ENCODE data around the gene SMLR1.

SMLR1 gene

DNA sequence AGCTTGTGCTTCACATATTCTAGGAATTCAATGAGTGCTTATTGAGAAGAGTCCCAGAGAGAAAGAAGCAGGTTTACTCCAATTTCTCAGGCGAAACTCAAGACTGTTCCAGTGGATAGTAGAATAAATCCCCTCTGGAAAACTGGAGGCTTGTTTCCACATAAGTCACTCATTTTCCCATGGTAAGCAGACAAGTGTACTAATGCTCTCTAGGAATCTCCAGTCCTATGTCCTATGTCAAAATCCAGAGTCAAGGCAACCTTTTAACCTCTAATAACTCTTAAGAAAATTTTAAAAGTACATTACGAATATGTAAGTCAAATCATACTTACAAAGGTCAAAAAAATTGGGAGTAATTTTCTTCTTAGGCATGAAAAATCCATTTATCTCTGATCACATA, 35.2 kb downstream of the SMLR1 start:
- no peak for DNase-seq (ENCODE audit: low spot score)
- in situ Hi-C loops (cut with MboI; ENCODE audit: low pct_unique_long_range_greater_than_20kb, low sequenced_read_pairs, unreplicated experiment), result no loop called here
- TF ChIP-seq, protein P1, sequence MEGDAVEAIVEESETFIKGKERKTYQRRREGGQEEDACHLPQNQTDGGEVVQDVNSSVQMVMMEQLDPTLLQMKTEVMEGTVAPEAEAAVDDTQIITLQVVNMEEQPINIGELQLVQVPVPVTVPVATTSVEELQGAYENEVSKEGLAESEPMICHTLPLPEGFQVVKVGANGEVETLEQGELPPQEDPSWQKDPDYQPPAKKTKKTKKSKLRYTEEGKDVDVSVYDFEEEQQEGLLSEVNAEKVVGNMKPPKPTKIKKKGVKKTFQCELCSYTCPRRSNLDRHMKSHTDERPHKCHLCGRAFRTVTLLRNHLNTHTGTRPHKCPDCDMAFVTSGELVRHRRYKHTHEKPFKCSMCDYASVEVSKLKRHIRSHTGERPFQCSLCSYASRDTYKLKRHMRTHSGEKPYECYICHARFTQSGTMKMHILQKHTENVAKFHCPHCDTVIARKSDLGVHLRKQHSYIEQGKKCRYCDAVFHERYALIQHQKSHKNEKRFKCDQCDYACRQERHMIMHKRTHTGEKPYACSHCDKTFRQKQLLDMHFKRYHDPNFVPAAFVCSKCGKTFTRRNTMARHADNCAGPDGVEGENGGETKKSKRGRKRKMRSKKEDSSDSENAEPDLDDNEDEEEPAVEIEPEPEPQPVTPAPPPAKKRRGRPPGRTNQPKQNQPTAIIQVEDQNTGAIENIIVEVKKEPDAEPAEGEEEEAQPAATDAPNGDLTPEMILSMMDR (IDR thresholded peaks at IDR 0.05; ENCODE audit: extremely low read depth, insufficient read depth, missing control alignments), result no peak

DNA sequence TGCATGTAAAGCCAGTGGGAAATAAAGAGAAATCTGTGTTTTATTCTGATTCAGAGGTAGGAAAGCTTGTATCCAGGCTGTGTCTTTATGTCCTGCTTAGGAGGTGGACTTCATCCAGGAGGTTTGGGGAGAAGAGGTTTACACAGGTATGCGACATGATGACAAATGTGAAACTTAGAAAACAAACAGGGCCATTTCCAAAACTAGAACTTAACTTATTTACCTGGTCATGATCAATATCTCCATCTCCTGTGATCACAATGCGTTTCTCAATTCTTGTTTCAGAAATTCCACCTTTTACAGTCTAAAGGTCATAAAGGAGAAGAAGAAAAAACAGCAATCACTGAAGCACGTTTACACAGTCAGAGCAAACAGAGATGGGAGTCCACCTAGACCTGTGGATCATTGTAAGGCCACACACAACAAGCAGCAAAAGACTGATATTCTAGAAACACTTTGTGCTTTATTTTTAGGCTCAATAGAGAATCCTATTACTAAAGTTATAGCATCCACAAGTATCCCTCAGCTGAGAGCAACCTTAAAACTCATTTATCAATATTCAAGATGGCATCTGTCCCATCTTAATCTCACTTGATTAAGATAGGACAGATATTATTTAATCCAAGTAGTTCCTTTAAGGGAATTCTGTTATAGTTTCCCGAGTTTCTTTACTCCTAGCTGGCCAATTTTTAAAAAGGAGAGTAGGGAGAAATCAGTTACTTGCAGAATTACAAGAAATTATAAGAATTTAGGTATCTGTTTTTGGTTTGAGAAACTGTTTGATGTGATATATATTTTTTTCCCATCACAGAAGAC, 36.4 kb downstream of the SMLR1 start:
- DNase-seq (ENCODE audit: low spot score), result no peak
- TF ChIP-seq, protein P1 (IDR thresholded peaks at IDR 0.05; ENCODE audit: extremely low read depth, insufficient read depth, missing control alignments), result no peak
- in situ Hi-C loops (cut with MboI; ENCODE audit: low pct_unique_long_range_greater_than_20kb, low sequenced_read_pairs, unreplicated experiment), result no loop called here

DNA sequence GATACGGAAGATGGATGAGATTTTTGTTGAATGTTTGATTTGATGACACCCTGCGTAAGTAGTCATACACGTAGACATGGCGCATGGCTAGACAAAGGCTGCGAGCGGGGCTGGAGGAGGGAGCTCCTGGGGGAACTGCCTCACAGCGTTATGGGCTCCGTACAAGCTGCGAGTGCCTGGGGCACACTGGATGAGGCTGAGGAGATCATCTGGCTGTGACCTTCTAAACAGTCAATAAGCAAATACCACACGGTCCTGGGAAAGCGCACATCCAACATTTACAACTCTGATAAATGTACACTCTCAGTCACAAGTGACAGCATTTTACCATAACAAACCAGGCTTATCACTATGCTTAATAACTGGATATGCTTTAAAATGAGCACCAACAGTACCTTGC, 37.1 kb downstream of the SMLR1 start:
- in situ Hi-C loops (cut with MboI; ENCODE audit: low pct_unique_long_range_greater_than_20kb, low sequenced_read_pairs, unreplicated experiment), result no loop called here
- TF ChIP-seq, protein P1 (IDR thresholded peaks at IDR 0.05; ENCODE audit: extremely low read depth, insufficient read depth, missing control alignments), result no peak
- no peak for DNase-seq (ENCODE audit: low spot score)

DNA sequence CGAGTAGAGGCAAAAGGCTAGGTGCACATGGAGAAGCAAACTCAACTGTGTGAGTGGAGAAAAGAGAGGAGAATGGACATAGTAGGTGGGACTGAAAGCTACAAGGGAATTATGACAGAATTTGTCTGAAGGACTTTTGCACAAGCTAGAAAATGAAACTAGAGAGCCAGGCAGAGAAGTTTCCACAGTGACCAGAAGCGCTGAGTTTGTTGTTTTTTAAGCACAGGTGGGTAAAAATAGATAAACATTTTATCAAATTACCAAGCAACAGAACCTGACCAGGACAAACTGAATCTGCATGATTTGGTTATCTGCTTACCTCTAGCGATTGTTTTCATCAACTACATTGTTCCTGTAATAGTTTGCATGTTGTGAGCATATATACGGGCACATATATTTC, 38.6 kb downstream of the SMLR1 start:
- TF ChIP-seq, protein P1 (IDR thresholded peaks at IDR 0.05; ENCODE audit: extremely low read depth, insufficient read depth, missing control alignments), result no peak
- in situ Hi-C loops (cut with MboI; ENCODE audit: low pct_unique_long_range_greater_than_20kb, low sequenced_read_pairs, unreplicated experiment), result no loop called here
- no peak for DNase-seq (ENCODE audit: low spot score)

DNA sequence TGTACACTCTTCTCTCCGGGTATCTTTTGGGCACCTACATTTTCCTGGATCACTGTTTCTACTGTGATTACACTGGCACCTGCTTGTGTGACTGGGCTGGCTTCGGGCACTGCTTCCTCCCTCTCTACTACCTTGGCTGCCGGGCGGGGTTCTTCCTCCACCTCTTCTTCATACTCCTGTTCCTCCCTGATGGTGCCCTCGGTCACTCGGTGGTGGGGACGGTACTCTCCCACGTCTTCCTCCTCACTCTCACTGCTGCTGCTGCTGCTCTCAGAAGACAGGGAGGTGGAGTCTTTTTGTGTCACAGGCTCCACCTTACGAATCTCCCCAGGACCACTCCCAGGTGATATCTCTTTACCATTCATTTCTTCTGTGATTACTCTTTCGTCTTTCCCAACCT, 42.5 kb downstream of the SMLR1 start:
- no peak for DNase-seq (ENCODE audit: low spot score)
- TF ChIP-seq, protein P1 (IDR thresholded peaks at IDR 0.05; ENCODE audit: extremely low read depth, insufficient read depth, missing control alignments), result no peak
- in situ Hi-C loops (cut with MboI; ENCODE audit: low pct_unique_long_range_greater_than_20kb, low sequenced_read_pairs, unreplicated experiment), result no loop called here

DNA sequence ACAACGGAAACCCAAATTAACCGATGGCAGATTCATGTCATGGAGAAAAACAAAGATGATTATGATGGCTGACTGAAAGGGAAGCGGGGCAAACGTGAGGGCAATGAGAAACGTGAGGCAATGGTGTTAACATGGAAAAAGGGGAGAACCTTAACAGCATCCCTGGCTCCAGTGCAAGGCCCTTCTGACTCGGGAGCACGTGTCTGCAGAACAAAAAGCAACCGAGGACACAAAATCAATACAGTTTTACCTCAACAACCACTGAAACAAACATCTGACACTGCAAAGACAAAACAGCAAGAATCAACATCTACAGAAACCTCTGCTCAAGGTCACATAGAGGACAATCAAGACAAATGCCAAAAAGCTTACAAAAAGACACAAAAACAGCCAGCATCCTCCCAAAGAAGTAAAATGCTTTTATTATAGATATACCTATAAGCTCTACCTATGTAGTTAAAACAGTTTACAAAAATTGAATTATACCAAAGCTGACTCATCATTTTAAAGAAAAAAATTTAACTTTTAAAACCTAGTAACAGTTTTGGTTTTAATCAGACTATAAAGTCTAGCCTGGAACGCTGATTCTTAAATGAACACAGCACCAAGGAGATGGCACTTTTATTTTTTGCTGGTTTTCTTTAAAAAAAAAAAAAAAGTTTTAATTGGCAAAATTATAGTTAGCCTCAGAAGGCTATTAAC, 43.1 kb downstream of the SMLR1 start:
- TF ChIP-seq, protein P1 (IDR thresholded peaks at IDR 0.05; ENCODE audit: extremely low read depth, insufficient read depth, missing control alignments), result no peak
- in situ Hi-C loops (cut with MboI; ENCODE audit: low pct_unique_long_range_greater_than_20kb, low sequenced_read_pairs, unreplicated experiment), result no loop called here
- DNase-seq (ENCODE audit: low spot score), result no peak
